ENCODE measurements around the gene P2RY2. TPM values are rescaled to one million over a fixed set of nuclear protein-coding genes. Genes with fewer than 3 reads are reported as not detected.

Gene P2RY2
- total and polyA plus RNA-seq, 7 donors, result 0.16 to 6.2 (median 3.6) TPM; not detected in 3

DNA sequence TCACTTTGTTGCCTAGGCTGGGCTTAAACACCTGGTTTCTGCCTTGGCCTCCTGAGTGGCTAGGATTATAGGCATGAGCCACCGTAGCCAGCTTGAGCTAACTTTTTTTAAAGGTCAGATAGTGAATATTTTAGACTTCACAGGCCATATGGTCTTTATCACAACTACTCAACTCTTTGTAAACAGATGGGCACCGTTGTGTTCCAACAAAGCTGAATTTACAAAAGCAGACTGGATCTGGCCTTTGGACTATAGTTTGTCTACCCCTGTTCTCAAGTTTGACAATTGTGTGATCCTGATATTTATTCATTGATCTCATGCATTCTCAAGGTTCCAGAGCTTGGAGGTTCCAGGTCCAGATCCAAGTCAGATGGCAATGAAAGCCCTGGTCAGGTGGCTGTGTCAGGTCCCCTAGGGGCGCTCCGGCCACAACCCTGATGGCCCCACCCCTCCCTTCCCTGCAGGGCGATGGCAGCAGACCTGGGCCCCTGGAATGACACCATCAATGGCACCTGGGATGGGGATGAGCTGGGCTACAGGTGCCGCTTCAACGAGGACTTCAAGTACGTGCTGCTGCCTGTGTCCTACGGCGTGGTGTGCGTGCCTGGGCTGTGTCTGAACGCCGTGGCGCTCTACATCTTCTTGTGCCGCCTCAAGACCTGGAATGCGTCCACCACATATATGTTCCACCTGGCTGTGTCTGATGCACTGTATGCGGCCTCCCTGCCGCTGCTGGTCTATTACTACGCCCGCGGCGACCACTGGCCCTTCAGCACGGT lies 15.8 kb downstream of the P2RY2 start:
- H3K36me3 ChIP-seq, result no peaks in the 10 kb centered on the region
- 90 to 92% methylated on average over 23 of the region's 23 CpGs for WGBS, 2 donors

DNA sequence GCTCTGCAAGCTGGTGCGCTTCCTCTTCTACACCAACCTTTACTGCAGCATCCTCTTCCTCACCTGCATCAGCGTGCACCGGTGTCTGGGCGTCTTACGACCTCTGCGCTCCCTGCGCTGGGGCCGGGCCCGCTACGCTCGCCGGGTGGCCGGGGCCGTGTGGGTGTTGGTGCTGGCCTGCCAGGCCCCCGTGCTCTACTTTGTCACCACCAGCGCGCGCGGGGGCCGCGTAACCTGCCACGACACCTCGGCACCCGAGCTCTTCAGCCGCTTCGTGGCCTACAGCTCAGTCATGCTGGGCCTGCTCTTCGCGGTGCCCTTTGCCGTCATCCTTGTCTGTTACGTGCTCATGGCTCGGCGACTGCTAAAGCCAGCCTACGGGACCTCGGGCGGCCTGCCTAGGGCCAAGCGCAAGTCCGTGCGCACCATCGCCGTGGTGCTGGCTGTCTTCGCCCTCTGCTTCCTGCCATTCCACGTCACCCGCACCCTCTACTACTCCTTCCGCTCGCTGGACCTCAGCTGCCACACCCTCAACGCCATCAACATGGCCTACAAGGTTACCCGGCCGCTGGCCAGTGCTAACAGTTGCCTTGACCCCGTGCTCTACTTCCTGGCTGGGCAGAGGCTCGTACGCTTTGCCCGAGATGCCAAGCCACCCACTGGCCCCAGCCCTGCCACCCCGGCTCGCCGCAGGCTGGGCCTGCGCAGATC lies 16.5 kb downstream of the P2RY2 start:
- H3K9me3 ChIP-seq, result no peaks in the 10 kb centered on the region
- H3K4me3 ChIP-seq, result no peak overlapping the region
- intact Hi-C loops (cut with DNase I), result no loop called here
- WGBS, 2 donors, result 95 to 96% methylated on average over 56 of the region's 56 CpGs
- no peak overlapping the region for H3K27ac ChIP-seq
- H3K4me1 ChIP-seq, result peaks cover 0 to 18% (median 7%) of the 10 kb centered on the region in 4 donors
- no peaks in the 10 kb centered on the region for H3K36me3 ChIP-seq
- no peaks in the 10 kb centered on the region for H3K27me3 ChIP-seq
- peak; percentile 45 for DNase-seq
- TF ChIP-seq CTCF (IDR thresholded peaks at IDR 0.05) (no peak), EP300 (IDR thresholded peaks at IDR 0.05) (no peak), POLR2A (IDR thresholded peaks at IDR 0.05) (no peak), POLR2AphosphoS5 (IDR thresholded peaks at IDR 0.05) (no peak)

More for the DNA sequence above, 15.8 kb downstream of the P2RY2 start:
- Histone ChIP-seq H3K4me1 (peaks cover 0 to 18% (median 7%) of the 10 kb centered on the region in 4 donors), H3K27me3 (no peaks in the 10 kb centered on the region), H3K27ac (no peak overlapping the region), H3K9me3 (no peaks in the 10 kb centered on the region), H3K4me3 (no peak overlapping the region)
- intact Hi-C loops (cut with DNase I), result no loop called here
- TF ChIP-seq POLR2AphosphoS5 (IDR thresholded peaks at IDR 0.05), result peak in 1 of 4 donors; percentile 21
- no peak for TF ChIP-seq EP300 (IDR thresholded peaks at IDR 0.05)
- DNase-seq, result peak; percentile 51

GRCh38 chr11:73235236-73235786 lies 17.2 kb downstream of the P2RY2 start:
- Histone ChIP-seq H3K27me3 (no peaks in the 10 kb centered on the region), H3K9me3 (no peaks in the 10 kb centered on the region), H3K27ac (no peak overlapping the region), H3K4me3 (no peak overlapping the region), H3K36me3 (no peaks in the 10 kb centered on the region), H3K4me1 (peaks cover 0 to 18% (median 7%) of the 10 kb centered on the region in 4 donors)
- peak; percentile 29 for DNase-seq
- intact Hi-C loops (cut with DNase I), result no loop called here
- 91 to 95% methylated on average over 8 of the region's 8 CpGs for WGBS, 2 donors
- no peak for TF ChIP-seq POLR2AphosphoS5 (IDR thresholded peaks at IDR 0.05)
- no peak for TF ChIP-seq POLR2A (IDR thresholded peaks at IDR 0.05)

GRCh38 chr11:73236205-73236765 lies 18.2 kb downstream of the P2RY2 start:
- H3K4me3 ChIP-seq, result no peak overlapping the region
- intact Hi-C loops (cut with DNase I), result no loop called here
- WGBS, 2 donors, result 89 to 92% methylated on average over 4 of the region's 4 CpGs
- H3K9me3 ChIP-seq, result no peaks in the 10 kb centered on the region
- peaks cover 0 to 18% (median 7%) of the 10 kb centered on the region in 4 donors for H3K4me1 ChIP-seq
- H3K36me3 ChIP-seq, result no peaks in the 10 kb centered on the region
- H3K27me3 ChIP-seq, result no peaks in the 10 kb centered on the region
- TF ChIP-seq CTCF (IDR thresholded peaks at IDR 0.05) (no peak), POLR2A (IDR thresholded peaks at IDR 0.05) (no peak), EP300 (IDR thresholded peaks at IDR 0.05) (no peak), POLR2AphosphoS5 (IDR thresholded peaks at IDR 0.05) (no peak)
- H3K27ac ChIP-seq, result no peak overlapping the region
- DNase-seq, result peak; percentile 36

DNA sequence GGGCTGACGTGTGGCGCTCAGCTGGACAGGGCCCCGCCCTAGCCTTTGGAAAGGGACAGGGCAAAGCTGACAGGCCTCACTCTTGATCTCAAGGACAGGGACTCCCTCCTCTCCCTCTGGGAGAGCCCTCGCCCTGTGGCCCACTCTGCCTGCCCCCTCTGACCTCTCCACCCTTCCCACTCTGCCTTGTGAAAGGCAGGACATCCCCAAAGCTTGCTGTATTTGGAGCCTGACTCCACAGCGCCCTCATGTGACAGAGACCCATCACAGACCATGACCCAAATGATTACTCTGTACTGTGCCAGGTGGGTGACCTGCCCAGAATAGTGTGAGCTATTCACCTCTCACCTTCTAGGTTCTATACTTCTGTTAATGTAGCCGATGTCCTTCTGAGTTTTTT lies 18.8 kb downstream of the P2RY2 start:
- Histone ChIP-seq H3K4me3 (no peak overlapping the region), H3K36me3 (no peaks in the 10 kb centered on the region), H3K9me3 (no peaks in the 10 kb centered on the region), H3K27me3 (no peaks in the 10 kb centered on the region), H3K4me1 (peaks cover 0 to 18% (median 7%) of the 10 kb centered on the region in 4 donors), H3K27ac (no peak overlapping the region)
- no peak for TF ChIP-seq POLR2AphosphoS5 (IDR thresholded peaks at IDR 0.05)
- TF ChIP-seq CTCF (IDR thresholded peaks at IDR 0.05), result peak in 1 of 4 experiments; percentile 22
- no peak for DNase-seq
- 45 to 52% methylated on average over 6 of the region's 6 CpGs for WGBS, 2 donors
- intact Hi-C loops (cut with DNase I), result no loop called here

All from sigmoid colon (tissue), 7 donors.